IMR-90 (cell line): ENCODE data around the gene FAAP24.

Source experiments
- RAD21 ChIP-seq: IDR thresholded peaks from 2 replicates; pipeline ENCODE4 v1.6.1; 2012; ENCODE audit warnings: low read length, improper control_type of control experiment
- RFX5 ChIP-seq: IDR thresholded peaks from 2 replicates; pipeline ENCODE4 v1.8.0; 2012; ENCODE audit warnings: low read depth, mild to moderate bottlenecking, low read length, moderate library complexity
- TF ChIP-seq, protein P1 (sequence below): conservative IDR thresholded peaks from 2 replicates; pipeline ENCODE4 v1.5.1; 2012; ENCODE audit warnings: mild to moderate bottlenecking, low read depth, low read length, improper control_type of control experiment

DNA sequence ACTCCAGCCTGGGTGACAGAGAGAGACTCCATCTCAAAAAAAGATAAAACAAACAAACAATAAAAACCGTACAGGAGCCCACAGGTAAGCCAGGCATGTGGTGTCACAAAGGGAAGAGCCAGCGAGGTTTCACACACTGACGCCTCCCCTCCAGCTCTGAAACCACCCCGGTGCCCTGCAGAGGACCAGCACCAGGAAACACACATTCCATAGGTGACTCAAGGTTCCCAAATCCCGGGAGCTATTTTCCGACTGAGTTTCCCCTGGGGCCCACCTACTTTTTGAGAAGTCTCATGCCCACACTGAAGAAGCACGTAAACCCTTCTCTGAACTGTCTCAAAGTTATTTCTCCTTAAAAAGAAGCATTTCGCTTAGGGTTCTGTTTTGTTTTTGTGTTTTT lies 52.4 kb downstream of the FAAP24 start:
- TF ChIP-seq, protein P1, sequence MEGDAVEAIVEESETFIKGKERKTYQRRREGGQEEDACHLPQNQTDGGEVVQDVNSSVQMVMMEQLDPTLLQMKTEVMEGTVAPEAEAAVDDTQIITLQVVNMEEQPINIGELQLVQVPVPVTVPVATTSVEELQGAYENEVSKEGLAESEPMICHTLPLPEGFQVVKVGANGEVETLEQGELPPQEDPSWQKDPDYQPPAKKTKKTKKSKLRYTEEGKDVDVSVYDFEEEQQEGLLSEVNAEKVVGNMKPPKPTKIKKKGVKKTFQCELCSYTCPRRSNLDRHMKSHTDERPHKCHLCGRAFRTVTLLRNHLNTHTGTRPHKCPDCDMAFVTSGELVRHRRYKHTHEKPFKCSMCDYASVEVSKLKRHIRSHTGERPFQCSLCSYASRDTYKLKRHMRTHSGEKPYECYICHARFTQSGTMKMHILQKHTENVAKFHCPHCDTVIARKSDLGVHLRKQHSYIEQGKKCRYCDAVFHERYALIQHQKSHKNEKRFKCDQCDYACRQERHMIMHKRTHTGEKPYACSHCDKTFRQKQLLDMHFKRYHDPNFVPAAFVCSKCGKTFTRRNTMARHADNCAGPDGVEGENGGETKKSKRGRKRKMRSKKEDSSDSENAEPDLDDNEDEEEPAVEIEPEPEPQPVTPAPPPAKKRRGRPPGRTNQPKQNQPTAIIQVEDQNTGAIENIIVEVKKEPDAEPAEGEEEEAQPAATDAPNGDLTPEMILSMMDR: no peak
- no peak for TF ChIP-seq RAD21
- no peak for TF ChIP-seq RFX5
